Right atrium auricular region (tissue), 2 donors: Measurements from ENCODE around the gene BPIFB2. TPM values are rescaled to one million over a fixed set of nuclear protein-coding genes. Genes with fewer than 3 reads are reported as not detected.

ENCODE experiments used
- DNase-seq: peaks from one replicate; pipeline ENCODE4 v3.0.0-alpha.2; 2019; ENCODE audit warnings: low spot score
- H3K27ac ChIP-seq, 2 donors: fragments of 200-600 bp; sonication (generic); 1 replicate in 1 of 2; 2 replicates in 1 of 2; pipeline ENCODE4 v1.5.1; 2016 to 2019
- H3K27me3 ChIP-seq, 2 donors: fragments of 200-600 bp; sonication (generic); one replicate each; pipeline versions ENCODE4 v1.5.1 to v1.6.0; 2017 to 2019
- H3K36me3 ChIP-seq: fragments of 200-600 bp; sonication (generic); one replicate; pipeline ENCODE4 v1.5.1; 2016
- H3K4me1 ChIP-seq, 2 donors: fragments of 200-600 bp; sonication (generic); one replicate each; pipeline versions ENCODE4 v1.5.1 to v1.6.0; 2017 to 2019
- H3K4me3 ChIP-seq, 2 donors: fragments of 200-600 bp; sonication (generic); 1 replicate in 1 of 2; 2 replicates in 1 of 2; pipeline ENCODE4 v1.5.1; 2017 to 2019; ENCODE audit warnings: mild to moderate bottlenecking in 1 of 2, moderate library complexity in 1 of 2
- H3K9me3 ChIP-seq, 2 donors: fragments of 200-600 bp; sonication (generic); one replicate each; pipeline ENCODE4 v1.5.1; 2019
- CTCF ChIP-seq, 2 donors: fragments of 200-600 bp; sonication (generic); IDR thresholded peaks; one replicate each; pipeline ENCODE4 v1.5.1; 2019; ENCODE audit warnings: antibody characterized with exemption in 2 of 2
- total RNA-seq, 2 donors: library from RNA; depleted of rRNA; stranded (reverse); fragments of >200 nt; gene quantifications; one replicate each; pipeline ENCODE4 v1.1.0, GENCODE V29; 2016

The BPIFB2 gene
- total RNA-seq, 2 donors from 2014 or later: not detected

DNA sequence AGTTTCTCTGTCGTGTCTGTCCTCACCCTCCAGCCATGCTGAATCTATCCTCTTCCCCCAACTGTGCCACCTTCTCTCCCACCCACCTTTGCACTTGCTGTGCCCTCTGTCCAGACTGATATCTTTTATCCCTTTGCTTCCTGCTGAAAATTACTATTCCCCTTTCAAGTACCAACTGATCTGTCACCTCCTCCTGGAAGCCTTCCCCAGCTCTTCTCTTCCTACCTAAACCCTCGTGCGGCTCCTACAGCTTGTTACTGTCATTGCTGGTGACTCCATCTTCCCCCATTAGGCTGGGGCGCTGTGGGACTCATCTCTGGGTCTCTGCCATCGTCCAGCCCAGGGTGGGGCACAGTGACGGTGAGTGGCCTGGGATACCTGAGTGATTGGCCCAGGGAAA lies 25.1 kb downstream of the BPIFB2 start:
- no peaks in the 10 kb centered on the region for H3K36me3 ChIP-seq
- H3K9me3 ChIP-seq: peaks cover 0 to 6% of the 10 kb centered on the region in 2 donors
- H3K27ac ChIP-seq: no peak overlapping the region
- H3K27me3 ChIP-seq: no peaks in the 10 kb centered on the region
- H3K4me3 ChIP-seq: no peak overlapping the region
- no peak for TF ChIP-seq CTCF (IDR thresholded peaks at IDR 0.05)
- DNase-seq: no peak
- H3K4me1 ChIP-seq: no peaks in the 10 kb centered on the region

- DNase-seq: no peak
- H3K27me3 ChIP-seq: no peaks in the 10 kb centered on the region
- TF ChIP-seq CTCF (IDR thresholded peaks at IDR 0.05): no peak
- no peaks in the 10 kb centered on the region for H3K4me1 ChIP-seq
- H3K4me3 ChIP-seq: no peak overlapping the region
- H3K36me3 ChIP-seq: no peaks in the 10 kb centered on the region
- peaks cover 0 to 6% of the 10 kb centered on the region in 2 donors for H3K9me3 ChIP-seq
- no peak overlapping the region for H3K27ac ChIP-seq
Observed at GRCh38 chr20:33033381-33033780, 25.9 kb downstream of the BPIFB2 start.

- H3K27ac ChIP-seq: no peak overlapping the region
- no peaks in the 10 kb centered on the region for H3K36me3 ChIP-seq
- DNase-seq: no peak
- no peak overlapping the region for H3K4me3 ChIP-seq
- H3K27me3 ChIP-seq: no peaks in the 10 kb centered on the region
- peaks cover 0 to 6% of the 10 kb centered on the region in 2 donors for H3K9me3 ChIP-seq
- TF ChIP-seq CTCF (IDR thresholded peaks at IDR 0.05): no peak
- no peaks in the 10 kb centered on the region for H3K4me1 ChIP-seq
Observed at GRCh38 chr20:33034115-33034514, 26.6 kb downstream of the BPIFB2 start.

GRCh38 chr20:33034901-33035492 lies 27.5 kb downstream of the BPIFB2 start:
- Histone ChIP-seq H3K27me3 (no peaks in the 10 kb centered on the region), H3K27ac (no peak overlapping the region), H3K4me1 (no peaks in the 10 kb centered on the region), H3K36me3 (no peaks in the 10 kb centered on the region), H3K9me3 (peaks cover 0 to 6% of the 10 kb centered on the region in 2 donors), H3K4me3 (no peak overlapping the region)
- DNase-seq: no peak
- no peak for TF ChIP-seq CTCF (IDR thresholded peaks at IDR 0.05)

DNA sequence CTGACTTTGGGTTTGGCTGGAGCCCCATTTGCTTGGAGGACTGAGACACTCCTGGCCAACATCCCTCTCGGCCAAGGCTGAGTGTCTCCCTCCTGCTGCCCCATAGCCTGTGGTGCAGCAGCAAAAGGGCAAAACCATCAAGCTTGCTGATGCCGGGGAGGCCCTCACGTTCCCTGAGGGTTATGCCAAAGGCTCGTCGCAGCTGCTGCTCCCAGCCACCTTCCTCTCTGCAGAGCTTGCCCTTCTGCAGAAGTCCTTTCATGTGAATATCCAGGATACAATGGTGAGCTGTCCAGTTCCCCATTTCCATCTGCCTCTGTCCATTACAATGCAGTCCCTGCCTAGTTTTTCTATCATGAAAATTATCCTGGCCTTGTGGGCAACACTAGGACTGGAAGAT lies 30.0 kb downstream of the BPIFB2 start:
- no peak overlapping the region for H3K4me3 ChIP-seq
- no peak for TF ChIP-seq CTCF (IDR thresholded peaks at IDR 0.05)
- peaks cover 0 to 6% of the 10 kb centered on the region in 2 donors for H3K9me3 ChIP-seq
- no peak overlapping the region for H3K27ac ChIP-seq
- DNase-seq: no peak
- no peaks in the 10 kb centered on the region for H3K36me3 ChIP-seq
- no peaks in the 10 kb centered on the region for H3K4me1 ChIP-seq
- no peaks in the 10 kb centered on the region for H3K27me3 ChIP-seq

DNA sequence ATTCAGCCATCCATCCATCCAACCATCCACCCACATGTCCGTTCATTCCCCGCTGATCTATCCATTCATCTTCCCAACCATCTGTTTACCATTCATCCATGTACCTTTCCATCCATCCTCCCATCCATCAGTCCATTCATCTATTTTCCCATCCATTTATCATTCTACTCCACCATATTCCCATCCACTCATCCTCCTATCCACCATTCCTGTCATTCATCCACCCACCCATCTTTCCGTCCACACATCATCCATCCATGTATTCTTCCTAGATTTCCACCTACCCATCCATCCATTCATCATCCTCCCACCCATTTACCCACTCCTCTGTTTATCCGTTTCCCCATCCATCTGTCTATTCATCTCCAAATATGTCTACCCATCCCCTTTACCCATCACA lies 30.7 kb downstream of the BPIFB2 start:
- Histone ChIP-seq H3K9me3 (peaks cover 0 to 3% of the 10 kb centered on the region in 2 donors), H3K4me3 (no peak overlapping the region), H3K27me3 (no peaks in the 10 kb centered on the region), H3K36me3 (no peaks in the 10 kb centered on the region), H3K27ac (no peak overlapping the region), H3K4me1 (no peaks in the 10 kb centered on the region)
- DNase-seq: no peak
- TF ChIP-seq CTCF (IDR thresholded peaks at IDR 0.05): no peak
